Keratinocyte (primary cell): ENCODE results near the gene DOP1B.

Experiments
- CTCF ChIP-seq, 3 experiments: IDR thresholded peaks in 1 of 3; conservative IDR thresholded peaks in 1 of 3; optimal IDR thresholded peaks in 1 of 3; 2 replicates in 2 of 3; 3 replicates in 1 of 3; pipeline versions ENCODE3 to v1.5.1; 2011; ENCODE audit warnings: low read length in 3 of 3, mild to moderate bottlenecking in 3 of 3, moderate library complexity in 2 of 3, control low read depth in 1 of 3, inconsistent platforms in 1 of 3; ENCODE audit not compliant: insufficient read depth in 2 of 3; ENCODE audit errors: extremely low read depth in 1 of 3
- EZH2 ChIP-seq: IDR thresholded peaks from one replicate; pipeline ENCODE4 v1.6.1; 2012; ENCODE audit warnings: inconsistent platforms, mild to moderate bottlenecking, low read length, moderate library complexity

GRCh38 chr21:36184545-36184944 lies 27.9 kb downstream of the DOP1B start:
- TF ChIP-seq CTCF (optimal IDR thresholded peaks at IDR 0.05 in 1 of 3, IDR thresholded peaks at IDR 0.05 in 1 of 3, conservative IDR thresholded peaks at IDR 0.05 in 1 of 3; ENCODE audit: extremely low read depth in 1 of 3, insufficient read depth in 2 of 3, low read length in 3 of 3): no peak
- no peak for TF ChIP-seq EZH2
